Retinal pigment epithelial cell (primary cell): ENCODE results near the gene FOXI1.

Experiments used
- DNase-seq: peaks from one replicate; pipeline ENCODE4 v3.0.0-alpha.2; 2010; ENCODE audit warnings: low read depth
- H3K4me3 ChIP-seq: 2 replicates; pipeline ENCODE4 v1.5.1; 2011; ENCODE audit warnings: mild to moderate bottlenecking, low read length, control low read depth, moderate library complexity
- TF ChIP-seq, protein P1 (sequence below): conservative IDR thresholded peaks from 2 replicates; pipeline ENCODE4 v1.5.1; 2011; ENCODE audit warnings: low read depth, low read length, control low read depth, inconsistent platforms

Gene FOXI1

DNA sequence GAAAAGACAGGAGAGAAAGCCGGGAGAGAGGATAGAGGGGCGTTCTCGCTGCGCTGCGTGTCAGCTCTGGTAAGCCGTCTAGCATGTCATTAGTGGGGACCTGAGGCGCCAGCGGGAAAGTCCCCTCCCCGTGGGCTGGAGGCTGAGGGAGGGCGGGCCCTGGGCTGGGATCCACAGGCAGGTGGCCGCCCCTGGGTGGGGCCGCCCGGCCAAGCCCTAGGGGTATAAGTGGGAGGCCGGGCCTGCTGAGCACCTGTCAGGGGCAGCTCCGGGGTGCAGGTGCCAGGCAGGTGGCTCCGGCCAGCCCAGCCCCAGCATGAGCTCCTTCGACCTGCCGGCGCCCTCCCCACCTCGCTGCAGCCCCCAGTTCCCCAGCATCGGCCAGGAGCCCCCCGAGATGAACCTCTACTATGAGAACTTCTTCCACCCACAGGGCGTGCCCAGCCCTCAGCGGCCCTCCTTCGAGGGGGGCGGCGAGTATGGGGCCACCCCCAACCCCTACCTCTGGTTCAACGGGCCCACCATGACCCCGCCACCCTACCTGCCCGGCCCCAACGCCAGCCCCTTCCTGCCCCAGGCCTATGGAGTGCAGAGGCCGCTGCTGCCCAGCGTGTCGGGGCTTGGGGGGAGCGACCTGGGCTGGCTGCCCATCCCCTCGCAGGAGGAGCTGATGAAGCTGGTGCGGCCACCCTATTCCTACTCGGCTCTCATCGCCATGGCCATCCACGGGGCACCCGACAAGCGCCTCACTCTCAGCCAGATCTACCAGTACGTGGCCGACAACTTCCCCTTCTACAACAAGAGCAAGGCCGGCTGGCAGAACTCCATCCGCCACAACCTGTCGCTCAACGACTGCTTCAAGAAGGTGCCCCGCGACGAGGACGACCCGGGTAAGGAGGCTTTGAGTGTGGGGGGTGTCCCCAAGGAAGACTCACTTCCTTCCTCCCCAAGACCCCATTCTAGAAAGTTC, at the start of gene FOXI1:
Gene FOXI1, plus strand, starts transcription at position 256 of the 970 bp plus-strand sequence. Its CDS starts 61 bp downstream, at position 317.
- no peak within 1 kb of the TSS for H3K4me3 ChIP-seq
- DNase-seq, result no peak
- TF ChIP-seq, protein P1, sequence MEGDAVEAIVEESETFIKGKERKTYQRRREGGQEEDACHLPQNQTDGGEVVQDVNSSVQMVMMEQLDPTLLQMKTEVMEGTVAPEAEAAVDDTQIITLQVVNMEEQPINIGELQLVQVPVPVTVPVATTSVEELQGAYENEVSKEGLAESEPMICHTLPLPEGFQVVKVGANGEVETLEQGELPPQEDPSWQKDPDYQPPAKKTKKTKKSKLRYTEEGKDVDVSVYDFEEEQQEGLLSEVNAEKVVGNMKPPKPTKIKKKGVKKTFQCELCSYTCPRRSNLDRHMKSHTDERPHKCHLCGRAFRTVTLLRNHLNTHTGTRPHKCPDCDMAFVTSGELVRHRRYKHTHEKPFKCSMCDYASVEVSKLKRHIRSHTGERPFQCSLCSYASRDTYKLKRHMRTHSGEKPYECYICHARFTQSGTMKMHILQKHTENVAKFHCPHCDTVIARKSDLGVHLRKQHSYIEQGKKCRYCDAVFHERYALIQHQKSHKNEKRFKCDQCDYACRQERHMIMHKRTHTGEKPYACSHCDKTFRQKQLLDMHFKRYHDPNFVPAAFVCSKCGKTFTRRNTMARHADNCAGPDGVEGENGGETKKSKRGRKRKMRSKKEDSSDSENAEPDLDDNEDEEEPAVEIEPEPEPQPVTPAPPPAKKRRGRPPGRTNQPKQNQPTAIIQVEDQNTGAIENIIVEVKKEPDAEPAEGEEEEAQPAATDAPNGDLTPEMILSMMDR, result no peak

DNA sequence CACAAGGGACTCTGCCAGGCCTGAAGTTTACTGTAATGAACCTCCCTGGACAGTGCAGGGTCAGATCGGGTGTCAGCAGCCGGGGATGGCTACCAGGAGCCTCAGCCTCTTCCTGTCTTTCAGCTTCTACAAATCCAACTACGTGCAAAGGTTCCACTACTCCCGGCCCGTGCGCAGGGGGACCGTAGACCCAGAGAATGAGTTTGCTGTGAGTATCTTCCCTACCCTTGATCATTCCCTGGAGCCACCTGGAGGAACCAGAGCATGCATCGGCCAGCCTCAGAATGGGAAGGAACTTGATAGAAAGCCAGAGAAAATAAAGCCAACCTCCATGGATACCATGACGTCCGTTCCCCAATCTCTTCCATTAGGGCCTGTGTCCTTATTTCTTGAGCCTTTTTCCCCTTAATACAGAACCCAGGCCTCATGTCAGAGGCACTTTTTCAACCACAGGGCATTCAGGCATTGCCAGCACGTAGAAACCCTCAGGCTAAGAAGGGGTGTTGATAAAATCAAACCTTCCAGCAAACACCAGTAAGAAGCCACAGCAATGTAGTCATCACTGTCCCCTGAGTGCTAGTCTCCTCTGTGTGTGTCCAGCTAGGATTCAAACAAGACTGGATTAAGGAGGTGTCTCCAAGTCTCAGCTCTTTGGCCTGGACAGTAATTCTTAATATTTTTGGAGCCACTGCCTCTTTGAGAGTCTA, 49.0 kb upstream of the FOXI1 start:
- no peak for DNase-seq
- TF ChIP-seq, protein P1, result no peak
- no peak overlapping the region for H3K4me3 ChIP-seq

DNA sequence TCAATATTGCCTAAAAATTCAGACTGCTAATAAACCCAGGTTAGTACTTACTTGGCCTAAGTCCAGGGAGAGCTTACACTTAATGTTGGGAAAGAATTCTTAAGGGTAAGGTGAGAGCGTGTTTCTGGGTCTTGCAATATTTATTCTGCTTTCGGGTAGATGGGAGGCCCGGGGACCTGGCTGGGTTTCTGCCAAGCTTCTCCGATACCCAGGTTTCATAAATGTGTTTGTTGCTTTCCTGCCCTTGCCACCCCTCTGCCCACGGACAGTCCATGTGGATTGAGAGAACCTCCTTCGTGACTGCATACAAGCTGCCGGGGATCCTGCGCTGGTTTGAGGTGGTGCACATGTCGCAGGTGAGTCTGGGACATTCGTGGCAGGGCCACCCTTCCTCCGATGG, 48.4 kb upstream of the FOXI1 start:
- no peak overlapping the region for H3K4me3 ChIP-seq
- DNase-seq, result peak; percentile 14
- TF ChIP-seq, protein P1, result no peak

DNA sequence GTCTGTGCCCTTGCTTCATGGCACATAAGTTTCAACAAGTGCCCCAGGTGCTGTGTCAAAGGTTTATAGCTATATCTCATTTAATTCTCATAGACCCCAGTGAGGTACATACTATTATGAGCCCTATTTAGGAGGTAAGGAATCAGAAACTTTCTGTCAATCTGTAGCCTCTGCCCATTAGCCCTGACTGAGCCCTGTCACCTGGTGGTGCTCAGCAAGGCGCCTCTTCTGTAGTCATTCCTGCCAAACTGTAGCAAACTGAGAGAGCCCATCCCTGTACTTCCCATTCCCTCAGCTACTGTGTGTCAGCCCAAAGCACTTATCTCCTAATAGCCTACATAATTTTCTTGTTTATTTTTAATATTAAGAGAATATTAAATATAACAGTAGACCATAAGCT, 46.5 kb upstream of the FOXI1 start:
- TF ChIP-seq, protein P1, result no peak
- H3K4me3 ChIP-seq, result no peak overlapping the region
- DNase-seq, result no peak

DNA sequence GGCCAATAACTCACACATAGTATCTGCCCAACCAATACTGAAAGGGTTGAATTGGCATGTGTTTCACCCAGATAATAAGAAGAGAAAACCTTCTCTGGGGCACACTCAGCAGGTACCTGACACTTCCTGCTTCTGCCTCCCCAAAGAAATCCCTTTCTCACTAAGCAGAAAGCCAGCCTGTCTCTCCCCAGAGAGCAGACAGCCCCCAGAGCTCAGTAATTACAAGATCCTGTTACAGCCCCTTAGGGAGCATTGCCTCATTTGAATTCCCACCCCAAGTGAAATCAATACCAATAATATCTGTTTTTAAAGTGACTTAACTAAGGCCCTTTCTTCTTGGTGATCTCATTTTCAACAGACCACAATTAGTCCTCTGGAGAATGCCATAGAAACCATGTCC, 38.5 kb upstream of the FOXI1 start:
- DNase-seq, result no peak
- no peak overlapping the region for H3K4me3 ChIP-seq
- TF ChIP-seq, protein P1, result no peak

DNA sequence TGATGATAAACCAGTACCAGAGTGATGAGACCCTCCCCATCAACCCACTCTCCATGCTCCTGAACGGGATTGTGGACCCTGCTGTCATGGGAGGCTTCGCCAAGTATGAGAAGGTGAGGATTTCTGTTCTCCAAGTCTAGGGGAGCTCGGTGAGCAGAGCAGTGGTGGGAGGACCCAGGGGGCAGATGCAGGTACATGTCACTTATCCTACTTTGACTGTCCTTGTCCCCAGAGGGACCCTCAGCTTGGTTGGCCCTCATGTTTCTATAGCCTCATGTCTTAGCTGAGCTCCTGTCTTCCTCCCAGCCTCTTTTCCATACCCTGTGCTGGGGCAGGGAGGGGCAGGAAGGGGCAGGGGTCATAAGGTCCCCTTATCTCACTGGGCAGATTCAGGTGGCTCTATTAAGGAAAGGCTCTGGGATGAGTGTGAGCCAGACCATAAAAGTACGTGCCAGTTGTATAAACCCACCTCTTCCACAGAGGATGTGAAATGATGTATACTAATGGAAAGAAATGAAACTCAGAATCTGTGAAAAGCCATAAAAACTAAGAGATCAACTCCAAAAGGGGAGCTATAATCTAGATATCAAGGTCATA, 38.0 kb upstream of the FOXI1 start:
- H3K4me3 ChIP-seq, result no peak overlapping the region
- TF ChIP-seq, protein P1, result no peak
- no peak for DNase-seq
